Stomach (tissue), 4 donors: Measurements from ENCODE around the gene LSM4.

Experiments
- POLR2A ChIP-seq, 4 donors: fragments of 450-650 bp; IDR thresholded peaks; one replicate each; pipeline ENCODE4 v1.6.1; 2016; ENCODE audit warnings: antibody characterized with exemption in 4 of 4, control low read depth in 2 of 4, mild to moderate bottlenecking in 1 of 4, moderate library complexity in 1 of 4
- TF ChIP-seq, protein P1 (sequence below), 7 experiments: fragments of 450-650 bp in 4 of 7; fragments of 200-600 bp in 3 of 7; sonication (generic) in 3 of 7; IDR thresholded peaks; one replicate each; pipeline ENCODE4 v1.5.1; 2016 to 2019; ENCODE audit warnings: antibody characterized with exemption in 7 of 7, control low read depth in 2 of 7, mild to moderate bottlenecking in 1 of 7

DNA sequence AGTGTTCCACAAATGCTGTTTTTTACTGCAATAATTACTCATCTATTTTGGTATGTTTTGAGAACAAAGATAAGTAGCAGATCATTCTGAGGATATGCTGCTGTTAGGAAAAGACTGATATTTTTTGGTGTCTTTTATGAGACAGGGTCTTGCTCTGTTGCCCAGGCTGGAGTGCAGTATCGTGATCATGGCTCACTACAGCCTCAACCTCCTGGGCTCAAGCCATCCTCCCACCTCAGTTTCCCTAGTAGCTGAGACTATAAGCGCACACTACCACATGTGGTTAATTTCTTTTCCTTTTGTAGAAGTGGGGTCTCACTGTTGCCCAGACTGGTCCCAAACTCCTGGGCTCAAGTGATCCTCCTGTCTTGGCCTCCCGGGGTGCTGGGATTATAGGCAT, 9.5 kb downstream of the LSM4 start:
- TF ChIP-seq, protein P1, sequence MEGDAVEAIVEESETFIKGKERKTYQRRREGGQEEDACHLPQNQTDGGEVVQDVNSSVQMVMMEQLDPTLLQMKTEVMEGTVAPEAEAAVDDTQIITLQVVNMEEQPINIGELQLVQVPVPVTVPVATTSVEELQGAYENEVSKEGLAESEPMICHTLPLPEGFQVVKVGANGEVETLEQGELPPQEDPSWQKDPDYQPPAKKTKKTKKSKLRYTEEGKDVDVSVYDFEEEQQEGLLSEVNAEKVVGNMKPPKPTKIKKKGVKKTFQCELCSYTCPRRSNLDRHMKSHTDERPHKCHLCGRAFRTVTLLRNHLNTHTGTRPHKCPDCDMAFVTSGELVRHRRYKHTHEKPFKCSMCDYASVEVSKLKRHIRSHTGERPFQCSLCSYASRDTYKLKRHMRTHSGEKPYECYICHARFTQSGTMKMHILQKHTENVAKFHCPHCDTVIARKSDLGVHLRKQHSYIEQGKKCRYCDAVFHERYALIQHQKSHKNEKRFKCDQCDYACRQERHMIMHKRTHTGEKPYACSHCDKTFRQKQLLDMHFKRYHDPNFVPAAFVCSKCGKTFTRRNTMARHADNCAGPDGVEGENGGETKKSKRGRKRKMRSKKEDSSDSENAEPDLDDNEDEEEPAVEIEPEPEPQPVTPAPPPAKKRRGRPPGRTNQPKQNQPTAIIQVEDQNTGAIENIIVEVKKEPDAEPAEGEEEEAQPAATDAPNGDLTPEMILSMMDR (IDR thresholded peaks at IDR 0.05): no peak
- TF ChIP-seq POLR2A (IDR thresholded peaks at IDR 0.05): no peak
